Measurements from ENCODE around the gene B3GNT4. TPM values are rescaled to one million over a fixed set of nuclear protein-coding genes. Genes with fewer than 3 reads are reported as not detected.

Gene B3GNT4
- polyA plus RNA-seq, 1 donor from 2014 or later = 1.8 TPM

GRCh38 chr12:122207391-122207790, 3.9 kb downstream of the B3GNT4 start:
- Histone ChIP-seq H3F3A (ENCODE audit: insufficient read depth, low read length, poor library complexity, severe bottlenecking) (no peaks in the 10 kb centered on the region), H3K9me2 (ENCODE audit: insufficient read depth, low read length) (no peaks in the 10 kb centered on the region), H3K4me2 (ENCODE audit: low read length) (no peak overlapping the region), H3K27ac (ENCODE audit: low read length) (no peak overlapping the region), H3K79me2 (replicated peaks; ENCODE audit: insufficient read depth, low read length) (no peaks in the 10 kb centered on the region), H4K20me1 (ENCODE audit: insufficient read depth) (no peaks in the 10 kb centered on the region), H3K27me3 (ENCODE audit: insufficient read depth, low read depth, low read length) (peaks cover 28% of the 10 kb centered on the region), H3K4me3 (ENCODE audit: low read length) (no peak overlapping the region), H2AFZ (ENCODE audit: low read depth, low read length) (no peak overlapping the region), H3K9me3 (ENCODE audit: low read length) (no peaks in the 10 kb centered on the region), H3K9ac (ENCODE audit: low read length) (no peak overlapping the region), H3K36me3 (ENCODE audit: insufficient read depth, low read length) (no peaks in the 10 kb centered on the region)
- TF ChIP-seq SMC3 (conservative IDR thresholded peaks at IDR 0.05; ENCODE audit: poor library complexity) (no peak), MXI1 (conservative IDR thresholded peaks at IDR 0.05; ENCODE audit: poor library complexity, severe bottlenecking) (no peak), POLR2AphosphoS5 (IDR thresholded peaks at IDR 0.05) (no peak)
- TF ChIP-seq, protein P1, sequence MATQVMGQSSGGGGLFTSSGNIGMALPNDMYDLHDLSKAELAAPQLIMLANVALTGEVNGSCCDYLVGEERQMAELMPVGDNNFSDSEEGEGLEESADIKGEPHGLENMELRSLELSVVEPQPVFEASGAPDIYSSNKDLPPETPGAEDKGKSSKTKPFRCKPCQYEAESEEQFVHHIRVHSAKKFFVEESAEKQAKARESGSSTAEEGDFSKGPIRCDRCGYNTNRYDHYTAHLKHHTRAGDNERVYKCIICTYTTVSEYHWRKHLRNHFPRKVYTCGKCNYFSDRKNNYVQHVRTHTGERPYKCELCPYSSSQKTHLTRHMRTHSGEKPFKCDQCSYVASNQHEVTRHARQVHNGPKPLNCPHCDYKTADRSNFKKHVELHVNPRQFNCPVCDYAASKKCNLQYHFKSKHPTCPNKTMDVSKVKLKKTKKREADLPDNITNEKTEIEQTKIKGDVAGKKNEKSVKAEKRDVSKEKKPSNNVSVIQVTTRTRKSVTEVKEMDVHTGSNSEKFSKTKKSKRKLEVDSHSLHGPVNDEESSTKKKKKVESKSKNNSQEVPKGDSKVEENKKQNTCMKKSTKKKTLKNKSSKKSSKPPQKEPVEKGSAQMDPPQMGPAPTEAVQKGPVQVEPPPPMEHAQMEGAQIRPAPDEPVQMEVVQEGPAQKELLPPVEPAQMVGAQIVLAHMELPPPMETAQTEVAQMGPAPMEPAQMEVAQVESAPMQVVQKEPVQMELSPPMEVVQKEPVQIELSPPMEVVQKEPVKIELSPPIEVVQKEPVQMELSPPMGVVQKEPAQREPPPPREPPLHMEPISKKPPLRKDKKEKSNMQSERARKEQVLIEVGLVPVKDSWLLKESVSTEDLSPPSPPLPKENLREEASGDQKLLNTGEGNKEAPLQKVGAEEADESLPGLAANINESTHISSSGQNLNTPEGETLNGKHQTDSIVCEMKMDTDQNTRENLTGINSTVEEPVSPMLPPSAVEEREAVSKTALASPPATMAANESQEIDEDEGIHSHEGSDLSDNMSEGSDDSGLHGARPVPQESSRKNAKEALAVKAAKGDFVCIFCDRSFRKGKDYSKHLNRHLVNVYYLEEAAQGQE (IDR thresholded peaks at IDR 0.05; ENCODE audit: borderline replicate concordance) = no peak

DNA sequence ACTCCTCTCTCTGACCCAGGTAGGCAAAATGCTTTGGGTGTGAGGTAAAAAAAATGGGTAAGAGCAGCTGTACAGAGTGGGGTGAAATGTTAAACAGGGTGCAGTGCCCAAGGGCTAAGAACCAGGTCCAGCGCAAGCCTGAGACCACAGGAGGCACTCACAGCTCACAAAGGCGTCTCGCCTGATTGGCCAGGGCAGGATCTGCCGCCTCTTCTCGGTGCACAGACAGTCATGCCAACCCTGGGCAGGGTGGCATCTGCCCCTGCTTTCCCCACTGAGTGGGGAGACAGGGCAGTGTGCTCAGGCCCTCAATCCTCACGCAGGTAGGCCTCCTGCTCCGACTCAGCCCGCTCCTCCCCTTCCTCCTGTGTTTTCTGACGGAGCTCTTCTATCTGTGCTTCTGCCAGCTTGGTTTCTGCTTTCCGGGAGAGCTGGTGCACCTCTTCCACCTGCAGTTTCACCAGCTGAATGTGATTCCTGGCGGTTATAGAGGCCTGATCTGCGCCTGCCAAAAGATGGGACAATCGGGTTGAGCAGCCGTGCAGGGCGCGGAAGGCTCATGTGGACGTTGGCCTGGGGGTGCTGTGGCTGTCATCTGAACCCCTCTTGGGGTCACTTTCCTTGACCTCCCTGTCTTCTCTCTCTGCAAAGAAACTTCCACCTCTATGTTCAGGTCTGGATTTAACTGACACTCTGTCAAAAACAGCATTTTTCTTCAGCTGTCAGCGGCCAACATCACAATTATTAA, 4.7 kb downstream of the B3GNT4 start:
- Histone ChIP-seq H2AFZ (ENCODE audit: low read depth, low read length) (no peak overlapping the region), H3K9me3 (ENCODE audit: low read length) (no peaks in the 10 kb centered on the region), H3K9me2 (ENCODE audit: insufficient read depth, low read length) (no peaks in the 10 kb centered on the region), H3K36me3 (ENCODE audit: insufficient read depth, low read length) (no peaks in the 10 kb centered on the region), H3K27me3 (ENCODE audit: insufficient read depth, low read depth, low read length) (peaks cover 20% of the 10 kb centered on the region), H3K27ac (ENCODE audit: low read length) (no peak overlapping the region), H3K79me2 (replicated peaks; ENCODE audit: insufficient read depth, low read length) (no peaks in the 10 kb centered on the region), H3K9ac (ENCODE audit: low read length) (no peak overlapping the region), H3K4me2 (ENCODE audit: low read length) (no peak overlapping the region), H3K4me3 (ENCODE audit: low read length) (no peak overlapping the region), H4K20me1 (ENCODE audit: insufficient read depth) (no peaks in the 10 kb centered on the region), H3F3A (ENCODE audit: insufficient read depth, low read length, poor library complexity, severe bottlenecking) (no peaks in the 10 kb centered on the region)
- TF ChIP-seq EP300 (conservative IDR thresholded peaks at IDR 0.05; ENCODE audit: poor library complexity, severe bottlenecking) (no peak), MXI1 (conservative IDR thresholded peaks at IDR 0.05; ENCODE audit: poor library complexity, severe bottlenecking) (no peak), EZH2 (IDR thresholded peaks at IDR 0.05; ENCODE audit: borderline replicate concordance, insufficient read depth, low read length, poor library complexity, severe bottlenecking) (no peak), RAD21 (conservative IDR thresholded peaks at IDR 0.05) (no peak)

GRCh38 chr12:122215771-122216170, 12.3 kb downstream of the B3GNT4 start:
- Histone ChIP-seq H4K20me1 (ENCODE audit: insufficient read depth) (no peaks in the 10 kb centered on the region), H2AFZ (ENCODE audit: low read depth, low read length) (no peak overlapping the region), H3K4me2 (ENCODE audit: low read length) (no peak overlapping the region), H3K27me3 (ENCODE audit: insufficient read depth, low read depth, low read length) (no peaks in the 10 kb centered on the region), H3K9me2 (ENCODE audit: insufficient read depth, low read length) (no peaks in the 10 kb centered on the region), H3K4me3 (ENCODE audit: low read length) (no peak overlapping the region), H3K9me3 (ENCODE audit: low read length) (no peaks in the 10 kb centered on the region), H3K79me2 (replicated peaks; ENCODE audit: insufficient read depth, low read length) (peaks cover 3% of the 10 kb centered on the region), H3K9ac (ENCODE audit: low read length) (no peak overlapping the region), H3K36me3 (ENCODE audit: insufficient read depth, low read length) (no peaks in the 10 kb centered on the region), H3K27ac (ENCODE audit: low read length) (no peak overlapping the region), H3F3A (ENCODE audit: insufficient read depth, low read length, poor library complexity, severe bottlenecking) (no peaks in the 10 kb centered on the region)
- TF ChIP-seq SMC3 (conservative IDR thresholded peaks at IDR 0.05; ENCODE audit: poor library complexity) (no peak), RAD21 (conservative IDR thresholded peaks at IDR 0.05) (no peak), EZH2 (IDR thresholded peaks at IDR 0.05; ENCODE audit: borderline replicate concordance, insufficient read depth, low read length, poor library complexity, severe bottlenecking) (no peak), CTCF (IDR thresholded peaks at IDR 0.05; ENCODE audit: poor library complexity, severe bottlenecking) (no peak), EP300 (conservative IDR thresholded peaks at IDR 0.05; ENCODE audit: poor library complexity, severe bottlenecking) (no peak), MXI1 (conservative IDR thresholded peaks at IDR 0.05; ENCODE audit: poor library complexity, severe bottlenecking) (no peak), POLR2AphosphoS5 (IDR thresholded peaks at IDR 0.05) (no peak), TAF1 (IDR thresholded peaks at IDR 0.05; ENCODE audit: low read depth) (no peak)
- TF ChIP-seq, protein P1 (IDR thresholded peaks at IDR 0.05; ENCODE audit: borderline replicate concordance) = no peak

Data from neural cell (in vitro differentiated cells).